HG03280 (cell line): ENCODE results near the gene NSUN4.

Experiments used
- ATAC-seq: cut with Tn5 transposase; IDR thresholded peaks from one replicate; pipeline ENCODE4 v1.9.1; 2021; ENCODE audit warnings: mild to moderate bottlenecking, moderate library complexity; ENCODE audit not compliant: unreplicated experiment

NSUN4 gene

GRCh38 chr1:46404482-46405196, 64.0 kb downstream of the NSUN4 start:
- ATAC-seq, result no peak

GRCh38 chr1:46405197-46405555, 64.6 kb downstream of the NSUN4 start:
- no peak for ATAC-seq

GRCh38 chr1:46405724-46406123, 65.1 kb downstream of the NSUN4 start:
- no peak for ATAC-seq

GRCh38 chr1:46406881-46407608, 66.4 kb downstream of the NSUN4 start:
- no peak for ATAC-seq

- ATAC-seq, result no peak
Measured at GRCh38 chr1:46407636-46408035, 67.0 kb downstream of the NSUN4 start.

GRCh38 chr1:46408356-46409062, 67.9 kb downstream of the NSUN4 start:
- ATAC-seq, result no peak

GRCh38 chr1:46409063-46409372, 68.4 kb downstream of the NSUN4 start:
- ATAC-seq, result no peak

- ATAC-seq, result no peak
Measured at GRCh38 chr1:46410156-46411009, 69.8 kb downstream of the NSUN4 start.

GRCh38 chr1:46411010-46411405, 70.4 kb downstream of the NSUN4 start:
- no peak for ATAC-seq
